IPS-15b (cell line): ENCODE results near the gene NR4A1.

Experiments used
- H3K27me3 ChIP-seq: one replicate; pipeline ENCODE4 v1.6.1; 2013; ENCODE audit warnings: low read length; ENCODE audit not compliant: control insufficient read depth, insufficient read depth
- H3K36me3 ChIP-seq: one replicate; pipeline ENCODE4 v1.6.1; 2013; ENCODE audit warnings: low read length; ENCODE audit not compliant: control insufficient read depth, insufficient read depth
- H3K4me1 ChIP-seq: one replicate; pipeline ENCODE4 v1.6.1; 2013; ENCODE audit warnings: mild to moderate bottlenecking, low read length; ENCODE audit not compliant: control insufficient read depth, insufficient read depth
- H3K4me3 ChIP-seq: one replicate; pipeline ENCODE4 v1.5.1; 2013; ENCODE audit warnings: low read depth, low read length
- H3K9ac ChIP-seq: one replicate; pipeline ENCODE4 v1.6.1; 2013; ENCODE audit warnings: low read depth, mild to moderate bottlenecking, low read length
- H3K9me3 ChIP-seq: one replicate; pipeline ENCODE4 v1.6.1; 2013; ENCODE audit warnings: mild to moderate bottlenecking, low read length; ENCODE audit not compliant: control insufficient read depth, insufficient read depth

NR4A1 gene

GRCh38 chr12:52023182-52023975 is 27.9 kb upstream of the NR4A1 start:
- H3K4me1 ChIP-seq: peaks cover 6% of the 10 kb centered on the region

GRCh38 chr12:52023976-52024688 is 27.1 kb upstream of the NR4A1 start:
- H3K9me3 ChIP-seq: no peaks in the 10 kb centered on the region
- H3K9ac ChIP-seq: no peak overlapping the region
- H3K4me1 ChIP-seq: peaks cover 6% of the 10 kb centered on the region
- peaks cover 43% of the 10 kb centered on the region for H3K27me3 ChIP-seq
- H3K36me3 ChIP-seq: no peaks in the 10 kb centered on the region
- H3K4me3 ChIP-seq: peak overlapping the region; percentile 45

More at GRCh38 chr12:52023182-52023975, 27.9 kb upstream of the NR4A1 start:
- Histone ChIP-seq H3K4me3 (peak overlapping the region; percentile 68), H3K9ac (no peak overlapping the region), H3K27me3 (peaks cover 46% of the 10 kb centered on the region), H3K9me3 (no peaks in the 10 kb centered on the region), H3K36me3 (no peaks in the 10 kb centered on the region)

- Histone ChIP-seq H3K27me3 (peaks cover 42% of the 10 kb centered on the region), H3K9me3 (no peaks in the 10 kb centered on the region), H3K9ac (no peak overlapping the region), H3K36me3 (no peaks in the 10 kb centered on the region), H3K4me1 (peaks cover 10% of the 10 kb centered on the region), H3K4me3 (peak overlapping the region; percentile 35)
Observed at GRCh38 chr12:52024845-52025230, 26.4 kb upstream of the NR4A1 start.

- Histone ChIP-seq H3K27me3 (peaks cover 34% of the 10 kb centered on the region), H3K9ac (no peak overlapping the region), H3K9me3 (no peaks in the 10 kb centered on the region), H3K4me1 (peaks cover 11% of the 10 kb centered on the region), H3K36me3 (no peaks in the 10 kb centered on the region), H3K4me3 (no peak overlapping the region)
Observed at GRCh38 chr12:52026263-52026662, 25.0 kb upstream of the NR4A1 start.

GRCh38 chr12:52027085-52027843 is 24.0 kb upstream of the NR4A1 start:
- Histone ChIP-seq H3K4me1 (peaks cover 13% of the 10 kb centered on the region), H3K27me3 (peaks cover 28% of the 10 kb centered on the region), H3K4me3 (no peak overlapping the region), H3K36me3 (no peaks in the 10 kb centered on the region), H3K9me3 (no peaks in the 10 kb centered on the region), H3K9ac (no peak overlapping the region)

GRCh38 chr12:52029685-52030084 is 21.6 kb upstream of the NR4A1 start:
- no peak overlapping the region for H3K9ac ChIP-seq
- H3K4me3 ChIP-seq: no peak overlapping the region
- H3K4me1 ChIP-seq: peaks cover 16% of the 10 kb centered on the region

GRCh38 chr12:52032446-52032803 is 18.8 kb upstream of the NR4A1 start:
- peak overlapping the region; percentile 48 for H3K4me3 ChIP-seq
- no peaks in the 10 kb centered on the region for H3K36me3 ChIP-seq
- H3K27me3 ChIP-seq: peaks cover 48% of the 10 kb centered on the region
- no peaks in the 10 kb centered on the region for H3K9me3 ChIP-seq
- H3K4me1 ChIP-seq: peaks cover 17% of the 10 kb centered on the region
- peak overlapping the region; percentile 47 for H3K9ac ChIP-seq

More at GRCh38 chr12:52029685-52030084, 21.6 kb upstream of the NR4A1 start:
- no peaks in the 10 kb centered on the region for H3K36me3 ChIP-seq
- no peaks in the 10 kb centered on the region for H3K9me3 ChIP-seq
- peaks cover 28% of the 10 kb centered on the region for H3K27me3 ChIP-seq

- Histone ChIP-seq H3K4me1 (peaks cover 17% of the 10 kb centered on the region), H3K27me3 (peaks cover 51% of the 10 kb centered on the region), H3K36me3 (no peaks in the 10 kb centered on the region), H3K4me3 (peak overlapping the region; percentile 50), H3K9me3 (no peaks in the 10 kb centered on the region), H3K9ac (peak overlapping the region; percentile 47)
Observed at GRCh38 chr12:52032804-52033445, 18.3 kb upstream of the NR4A1 start.

GRCh38 chr12:52033446-52034140 is 17.6 kb upstream of the NR4A1 start:
- H3K27me3 ChIP-seq: peaks cover 57% of the 10 kb centered on the region
- H3K9ac ChIP-seq: no peak overlapping the region
- no peaks in the 10 kb centered on the region for H3K36me3 ChIP-seq
- H3K4me3 ChIP-seq: peak overlapping the region; percentile 50
- H3K4me1 ChIP-seq: peaks cover 17% of the 10 kb centered on the region
- H3K9me3 ChIP-seq: no peaks in the 10 kb centered on the region

GRCh38 chr12:52035190-52035589 is 16.1 kb upstream of the NR4A1 start:
- Histone ChIP-seq H3K4me3 (no peak overlapping the region), H3K9me3 (no peaks in the 10 kb centered on the region), H3K36me3 (no peaks in the 10 kb centered on the region), H3K9ac (no peak overlapping the region), H3K4me1 (peaks cover 12% of the 10 kb centered on the region), H3K27me3 (peaks cover 69% of the 10 kb centered on the region)

- Histone ChIP-seq H3K27me3 (peaks cover 70% of the 10 kb centered on the region), H3K9ac (no peak overlapping the region), H3K36me3 (no peaks in the 10 kb centered on the region)
Observed at GRCh38 chr12:52035926-52036325, 15.3 kb upstream of the NR4A1 start.

More at GRCh38 chr12:52035926-52036325, 15.3 kb upstream of the NR4A1 start:
- Histone ChIP-seq H3K9me3 (no peaks in the 10 kb centered on the region), H3K4me3 (peak overlapping the region; percentile 49), H3K4me1 (peaks cover 12% of the 10 kb centered on the region)
